ENCODE results near the gene BDH1.

BDH1 gene

GRCh38 chr3:197475997-197476525, 79.7 kb downstream of the BDH1 start:
- TF ChIP-seq CTCF (conservative IDR thresholded peaks at IDR 0.05; ENCODE audit: control insufficient read depth, insufficient read depth, low read depth, low read length) = no peak
- no peak overlapping the region for H3K4me3 ChIP-seq (ENCODE audit: control insufficient read depth, low read depth, low read length)
- DNase-seq (ENCODE audit: low read depth) = no peak

GRCh38 chr3:197475514-197475913, 80.3 kb downstream of the BDH1 start:
- TF ChIP-seq CTCF (conservative IDR thresholded peaks at IDR 0.05; ENCODE audit: control insufficient read depth, insufficient read depth, low read depth, low read length) = no peak
- no peak overlapping the region for H3K4me3 ChIP-seq (ENCODE audit: control insufficient read depth, low read depth, low read length)
- no peak for DNase-seq (ENCODE audit: low read depth)

- no peak for DNase-seq (ENCODE audit: low read depth)
- no peak for TF ChIP-seq CTCF (conservative IDR thresholded peaks at IDR 0.05; ENCODE audit: control insufficient read depth, insufficient read depth, low read depth, low read length)
- H3K4me3 ChIP-seq (ENCODE audit: control insufficient read depth, low read depth, low read length) = no peak overlapping the region
Observed at GRCh38 chr3:197472151-197472550, 83.6 kb downstream of the BDH1 start.

- no peak for TF ChIP-seq CTCF (conservative IDR thresholded peaks at IDR 0.05; ENCODE audit: control insufficient read depth, insufficient read depth, low read depth, low read length)
- no peak for DNase-seq (ENCODE audit: low read depth)
- H3K4me3 ChIP-seq (ENCODE audit: control insufficient read depth, low read depth, low read length) = no peak overlapping the region
Observed at GRCh38 chr3:197471221-197472010, 84.4 kb downstream of the BDH1 start.

GRCh38 chr3:197468866-197469382, 86.8 kb downstream of the BDH1 start:
- no peak for TF ChIP-seq CTCF (conservative IDR thresholded peaks at IDR 0.05; ENCODE audit: control insufficient read depth, insufficient read depth, low read depth, low read length)
- peak; percentile 85 for DNase-seq (ENCODE audit: low read depth)
- no peak overlapping the region for H3K4me3 ChIP-seq (ENCODE audit: control insufficient read depth, low read depth, low read length)

GRCh38 chr3:197468167-197468566, 87.6 kb downstream of the BDH1 start:
- H3K4me3 ChIP-seq (ENCODE audit: control insufficient read depth, low read depth, low read length) = no peak overlapping the region
- no peak for TF ChIP-seq CTCF (conservative IDR thresholded peaks at IDR 0.05; ENCODE audit: control insufficient read depth, insufficient read depth, low read depth, low read length)
- peak; percentile 11 for DNase-seq (ENCODE audit: low read depth)
